ENCODE measurements around the gene KIRREL3. TPM values are rescaled to one million over a fixed set of nuclear protein-coding genes. Genes with fewer than 3 reads are reported as not detected.

Gene KIRREL3
- polyA plus RNA-seq, 1 experiment: 2.3 TPM

GRCh38 chr11:126874276-126874675, 126.3 kb downstream of the KIRREL3 start:
- no peak for TF ChIP-seq CTCF (IDR thresholded peaks at IDR 0.05; ENCODE audit: low read depth, low read length)
- Histone ChIP-seq H3K27me3 (ENCODE audit: control insufficient read depth, insufficient read depth, low read length) (no peaks in the 10 kb centered on the region), H3K4me3 (ENCODE audit: low read depth, low read length) (no peak overlapping the region), H3K9me3 (ENCODE audit: control insufficient read depth, insufficient read depth, low read length) (no peaks in the 10 kb centered on the region), H3K27ac (ENCODE audit: low read depth, low read length) (no peak overlapping the region)
- CTCF ChIA-PET: no interaction called here
- POLR2A ChIA-PET: no interaction called here
- DNase-seq (ENCODE audit: low read depth, low spot score): no peak

- CTCF ChIA-PET: no interaction called here
- DNase-seq (ENCODE audit: low read depth, low spot score): no peak
Measured at GRCh38 chr11:126871792-126872191, 128.8 kb downstream of the KIRREL3 start.

GRCh38 chr11:126870021-126870420, 130.5 kb downstream of the KIRREL3 start:
- no peak for DNase-seq (ENCODE audit: low read depth, low spot score)
- CTCF ChIA-PET: no interaction called here
- POLR2A ChIA-PET: interaction anchor here (1.3 kb wide), 1 partner anchor 79 kb away, joined by 3 read pairs; no protein-coding TSS in a partner anchor

More at GRCh38 chr11:126871792-126872191, 128.8 kb downstream of the KIRREL3 start:
- POLR2A ChIA-PET: no interaction called here
- TF ChIP-seq CTCF (IDR thresholded peaks at IDR 0.05; ENCODE audit: low read depth, low read length): no peak
- H3K9me3 ChIP-seq (ENCODE audit: control insufficient read depth, insufficient read depth, low read length): no peaks in the 10 kb centered on the region
- H3K27ac ChIP-seq (ENCODE audit: low read depth, low read length): no peak overlapping the region
- H3K27me3 ChIP-seq (ENCODE audit: control insufficient read depth, insufficient read depth, low read length): no peaks in the 10 kb centered on the region
- H3K4me3 ChIP-seq (ENCODE audit: low read depth, low read length): no peak overlapping the region

GRCh38 chr11:126868741-126869140, 131.8 kb downstream of the KIRREL3 start:
- no peaks in the 10 kb centered on the region for H3K9me3 ChIP-seq (ENCODE audit: control insufficient read depth, insufficient read depth, low read length)
- DNase-seq (ENCODE audit: low read depth, low spot score): no peak
- ChIA-PET POLR2A (no interaction called here), CTCF (no interaction called here)
- no peak for TF ChIP-seq CTCF (IDR thresholded peaks at IDR 0.05; ENCODE audit: low read depth, low read length)
- no peak overlapping the region for H3K27ac ChIP-seq (ENCODE audit: low read depth, low read length)
- no peaks in the 10 kb centered on the region for H3K27me3 ChIP-seq (ENCODE audit: control insufficient read depth, insufficient read depth, low read length)
- no peak overlapping the region for H3K4me3 ChIP-seq (ENCODE audit: low read depth, low read length)

More at GRCh38 chr11:126870021-126870420, 130.5 kb downstream of the KIRREL3 start:
- TF ChIP-seq CTCF (IDR thresholded peaks at IDR 0.05; ENCODE audit: low read depth, low read length): no peak
- H3K27me3 ChIP-seq (ENCODE audit: control insufficient read depth, insufficient read depth, low read length): no peaks in the 10 kb centered on the region
- H3K27ac ChIP-seq (ENCODE audit: low read depth, low read length): no peak overlapping the region
- H3K9me3 ChIP-seq (ENCODE audit: control insufficient read depth, insufficient read depth, low read length): no peaks in the 10 kb centered on the region
- H3K4me3 ChIP-seq (ENCODE audit: low read depth, low read length): no peak overlapping the region

GRCh38 chr11:126864934-126865333, 135.6 kb downstream of the KIRREL3 start:
- POLR2A ChIA-PET: interaction anchor here (0.6 kb wide), 1 partner anchor 11 kb away, joined by 5 read pairs; no protein-coding TSS in a partner anchor
- H3K4me3 ChIP-seq (ENCODE audit: low read depth, low read length): no peak overlapping the region
- TF ChIP-seq CTCF (IDR thresholded peaks at IDR 0.05; ENCODE audit: low read depth, low read length): no peak
- no peak for DNase-seq (ENCODE audit: low read depth, low spot score)
- H3K9me3 ChIP-seq (ENCODE audit: control insufficient read depth, insufficient read depth, low read length): no peaks in the 10 kb centered on the region; the same call in 1 of the 2 replicates
- no peaks in the 10 kb centered on the region for H3K27me3 ChIP-seq (ENCODE audit: control insufficient read depth, insufficient read depth, low read length)
- CTCF ChIA-PET: no interaction called here
- no peak overlapping the region for H3K27ac ChIP-seq (ENCODE audit: low read depth, low read length)
